HepG2 (cell line): ENCODE data around the gene FOXN3. TPM values are rescaled to one million over a fixed set of nuclear protein-coding genes. Genes with fewer than 3 reads are reported as not detected.

ENCODE experiments used
- ATAC-seq: fragments of 200-7000 bp; cut with Tn5 transposase; 3 replicates; pipeline ENCODE4 v1.9.1; 2020; ENCODE audit warnings: mild to moderate bottlenecking, moderate library complexity
- BruUV-seq: library from RNA; stranded (reverse); fragments of 400-500 nt; replicated peaks from 2 replicates; lab custom pipeline; 2021; lab: Mats Ljungman, UMichigan
- CTCF ChIA-PET: fragments of 300-600 bp; formaldehyde crosslinking; extraction: SDS; loops from one replicate; lab custom pipeline; 2021; ENCODE audit warnings: low total read pairs, inconsistent platforms, low intra/inter-chr PET ratio; lab: Yijun Ruan, JAX
- POLR2A ChIA-PET: fragments of 350-600 bp; sonication (Branson Sonifier 250); formaldehyde crosslinking; loops from one replicate; lab custom pipeline; 2020; ENCODE audit warnings: antibody characterized with exemption, inconsistent platforms; lab: Yijun Ruan, JAX
- DNase-seq: peaks from one replicate; pipeline ENCODE4 v3.0.0-alpha.2; 2015; ENCODE audit warnings: low spot score
- FAIRE-seq: peaks from 3 replicates; lab custom pipeline; 2011; peaks lifted over from hg19 to GRCh38; lab: Jason Lieb, UNC
- H2AFZ ChIP-seq: one replicate; pipeline ENCODE4 v1.6.1; 2011; ENCODE audit warnings: low read length, inconsistent platforms
- H3K27ac ChIP-seq: fragments of 300-600 bp; 3 replicates; pipeline ENCODE4 v1.8.0; 2011; ENCODE audit warnings: mixed run types, mild to moderate bottlenecking, mixed read lengths, low read length, inconsistent platforms; ENCODE audit not compliant: insufficient read depth; ENCODE audit errors: extremely low read length
- H3K27me3 ChIP-seq, 2 experiments: fragments of 200-600 bp in 1 of 2; 2 replicates in 1 of 2; 3 replicates in 1 of 2; pipeline versions ENCODE4 v1.6.0 to v1.8.0; 2011; ENCODE audit warnings: low read length in 2 of 2, mild to moderate bottlenecking in 2 of 2, moderate library complexity in 2 of 2, inconsistent platforms in 1 of 2; ENCODE audit not compliant: insufficient read depth in 2 of 2, control insufficient read depth in 1 of 2
- H3K36me3 ChIP-seq, 2 experiments: fragments of 200-600 bp in 1 of 2; replicated peaks in 1 of 2; 2 replicates in 1 of 2; 3 replicates in 1 of 2; pipeline versions ENCODE4 v1.5.1 to v1.8.0; 2011; ENCODE audit warnings: low read length in 2 of 2, inconsistent platforms in 1 of 2; ENCODE audit not compliant: insufficient read depth in 2 of 2, control insufficient read depth in 1 of 2
- H3K4me1 ChIP-seq: 2 replicates; pipeline ENCODE4 v1.5.1; 2012; ENCODE audit warnings: low read length, inconsistent platforms; ENCODE audit not compliant: insufficient read depth
- H3K4me2 ChIP-seq: 2 replicates; pipeline ENCODE4 v1.6.0; 2011; ENCODE audit warnings: low read depth, low read length, inconsistent platforms
- H3K4me3 ChIP-seq, 3 experiments: fragments of 200-600 bp in 1 of 3; sonication (generic), shearing (Covaris generic) in 1 of 3; replicated peaks in 1 of 3; 2 replicates each; pipeline ENCODE4 v1.5.1; 2011 to 2016; ENCODE audit warnings: low read length in 3 of 3, inconsistent platforms in 2 of 3, low read depth in 2 of 3, mild to moderate bottlenecking in 2 of 3, control low read depth in 1 of 3, mixed read lengths in 1 of 3; ENCODE audit not compliant: insufficient read depth in 1 of 3
- H3K79me2 ChIP-seq: one replicate; pipeline ENCODE4 v1.6.1; 2011; ENCODE audit warnings: low read length, inconsistent platforms; ENCODE audit not compliant: insufficient read depth
- H3K9ac ChIP-seq: 2 replicates; pipeline ENCODE4 v1.6.0; 2011; ENCODE audit warnings: mild to moderate bottlenecking, low read depth, low read length, inconsistent platforms; ENCODE audit not compliant: insufficient read depth
- H3K9me3 ChIP-seq: 2 replicates; pipeline ENCODE4 v1.5.1; 2012; ENCODE audit warnings: mild to moderate bottlenecking, low read length
- H4K20me1 ChIP-seq: 2 replicates; pipeline ENCODE4 v1.6.0; 2011; ENCODE audit warnings: inconsistent platforms, mild to moderate bottlenecking, low read length, moderate library complexity; ENCODE audit not compliant: insufficient read depth
- ARNTL ChIP-seq: sonication (generic); formaldehyde crosslinking; IDR thresholded peaks from 2 replicates; pipeline ENCODE4 v1.4.0; 2020; ENCODE audit warnings: mild to moderate bottlenecking, missing genetic modification reagents
- BORCS8-MEF2B ChIP-seq: sonication (generic); formaldehyde crosslinking; IDR thresholded peaks from 2 replicates; pipeline ENCODE4 v1.8.0; 2022; ENCODE audit warnings: mild to moderate bottlenecking, missing genetic modification reagents
- ETV6 ChIP-seq: sonication (generic); formaldehyde crosslinking; conservative IDR thresholded peaks from 2 replicates; pipeline ENCODE4 v1.4.0; 2020; ENCODE audit warnings: missing genetic modification reagents
- FIP1L1 ChIP-seq: fragments of 200-400 bp; formaldehyde crosslinking; IDR thresholded peaks from 2 replicates; pipeline ENCODE4 v1.6.1; 2018; ENCODE audit warnings: low read depth, mild to moderate bottlenecking, low read length, moderate library complexity, borderline replicate concordance; ENCODE audit not compliant: insufficient read depth
- HNRNPLL ChIP-seq: fragments of 200-400 bp; formaldehyde crosslinking; IDR thresholded peaks from 2 replicates; pipeline ENCODE4 v1.6.1; 2017; ENCODE audit warnings: mild to moderate bottlenecking, low read depth, low read length; ENCODE audit not compliant: poor library complexity, severe bottlenecking
- RELA ChIP-seq: sonication (generic); formaldehyde crosslinking; IDR thresholded peaks from 2 replicates; pipeline ENCODE4 v1.4.0; 2020; ENCODE audit warnings: missing genetic modification reagents
- RFX3 ChIP-seq: IDR thresholded peaks from 2 replicates; pipeline ENCODE4 v1.6.1; 2016; ENCODE audit warnings: missing biosample characterization, missing genetic modification reagents
- ZBTB49 ChIP-seq: sonication (generic); formaldehyde crosslinking; IDR thresholded peaks from 2 replicates; pipeline ENCODE4 v1.4.0; 2020; ENCODE audit warnings: missing genetic modification reagents, borderline replicate concordance
- ZNF326 ChIP-seq: sonication (generic); formaldehyde crosslinking; IDR thresholded peaks from 2 replicates; pipeline ENCODE4 v1.4.0; 2020; ENCODE audit warnings: missing genetic modification reagents, borderline replicate concordance
- ZNF598 ChIP-seq: sonication (generic); formaldehyde crosslinking; IDR thresholded peaks from 2 replicates; pipeline ENCODE4 v1.5.1; 2020; ENCODE audit warnings: mild to moderate bottlenecking, missing genetic modification reagents, borderline replicate concordance
- ZNF607 ChIP-seq: sonication (generic); formaldehyde crosslinking; IDR thresholded peaks from 2 replicates; pipeline ENCODE4 v1.5.1; 2020; ENCODE audit warnings: missing genetic modification reagents, mild to moderate bottlenecking, borderline replicate concordance
- WGBS: methylation state at CpG from one replicate; pipeline ENCODE4 v1.1.6; 2017; ENCODE audit warnings: low lambda C conversion rate; 5-methylcytosine and 5-hydroxymethylcytosine counted together
- in situ Hi-C: cut with HindIII; loops from 2 replicates; pipeline ENCODE4 v1.10.0; 2017; ENCODE audit warnings: low pct_unique_long_range_greater_than_20kb; ENCODE audit not compliant: extremely low pct_ligation_motif_present
- intact Hi-C: fragments of 100-400 bp; cut with micrococcal nuclease; formaldehyde crosslinking; loops from one replicate; pipeline ENCODE4 v1.10.0; 2022; ENCODE audit not compliant: unreplicated experiment
- polyA plus RNA-seq, 8 experiments: library from polyadenylated mRNA; depleted of rRNA in 3 of 8; stranded (reverse) in 7 of 8; unstranded in 1 of 8; fragments of >200 nt; fragmentation: Illumina TruSeq in 4 of 8; extraction: Trizol in 4 of 8; gene quantifications; 2 replicates each; pipeline versions ENCODE4 v1.2.1 to v1.2.3, GENCODE V29; 2011 to 2016; ENCODE audit warnings: low read depth in 4 of 8, missing spikeins in 1 of 8, mixed read lengths in 1 of 8; ENCODE audit not compliant: insufficient read depth in 1 of 8
- total RNA-seq, 5 experiments: library from RNA; depleted of rRNA; stranded (reverse); fragments of >200 nt; fragmentation: Illumina TruSeq; extraction: Trizol; gene quantifications; 2 replicates each; pipeline ENCODE4 v1.2.3, GENCODE V29; 2016; ENCODE audit warnings: low read depth in 1 of 5
- TF ChIP-seq, protein P1 (sequence below): sonication (generic); formaldehyde crosslinking; IDR thresholded peaks from 2 replicates; pipeline ENCODE4 v1.4.0; 2020; ENCODE audit warnings: low read depth, mild to moderate bottlenecking, missing genetic modification reagents

The FOXN3 gene
- total and polyA plus RNA-seq, 2 of the 13 experiments (the other 11 are each of a cell fraction or from before 2014, with no cell fraction given), result 32.4 to 70.2 TPM

DNA sequence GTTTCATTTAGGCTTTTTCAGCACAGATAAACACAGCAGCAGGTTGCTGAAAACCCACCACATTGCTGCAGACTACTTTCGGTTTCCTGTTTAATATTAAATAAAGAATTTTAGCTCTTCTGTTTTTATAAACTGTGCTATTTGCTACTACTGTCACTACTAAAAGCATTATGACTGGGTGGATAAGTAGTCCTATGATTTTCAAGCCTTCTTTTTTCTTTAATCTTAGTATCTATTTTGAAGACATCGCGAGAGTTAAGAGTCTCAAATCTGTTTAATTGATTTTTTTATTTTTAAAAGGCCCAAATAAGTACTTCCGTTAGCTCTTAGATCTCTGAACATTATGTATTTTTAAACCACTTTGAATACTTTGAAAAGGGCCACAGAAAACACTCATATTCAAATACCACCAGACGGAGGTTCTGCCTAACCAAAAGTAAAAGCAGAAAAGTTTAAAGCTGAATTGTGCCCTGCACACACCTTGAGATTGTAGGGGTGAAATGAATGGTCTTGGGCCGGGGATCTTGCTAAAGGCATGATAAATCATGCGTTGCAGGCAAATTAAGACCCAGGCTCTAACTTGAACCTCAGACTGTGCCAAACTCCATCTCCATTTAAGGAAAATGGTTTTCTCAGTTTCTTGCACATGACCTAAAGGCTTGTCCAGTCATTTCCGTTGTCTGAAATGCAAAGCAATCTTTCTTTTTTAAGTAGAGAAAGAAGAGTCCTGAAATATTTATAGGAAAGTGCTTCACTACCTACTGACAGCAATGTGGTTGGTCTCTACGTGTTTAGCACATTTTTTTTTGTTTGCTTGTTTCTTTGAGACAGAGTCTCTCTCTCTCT, 13.6 kb upstream of the FOXN3 start:
- TF ChIP-seq ZNF326 (CRISPR knock-in tag) (no peak), RELA (CRISPR knock-in tag) (no peak), BORCS8-MEF2B (CRISPR knock-in tag) (no peak), HNRNPLL (no peak), ETV6 (no peak), RFX3 (no peak), ARNTL (no peak), ZNF607 (CRISPR knock-in tag) (no peak), ZBTB49 (CRISPR knock-in tag) (no peak), FIP1L1 (no peak), ZNF598 (no peak)
- TF ChIP-seq, protein P1, sequence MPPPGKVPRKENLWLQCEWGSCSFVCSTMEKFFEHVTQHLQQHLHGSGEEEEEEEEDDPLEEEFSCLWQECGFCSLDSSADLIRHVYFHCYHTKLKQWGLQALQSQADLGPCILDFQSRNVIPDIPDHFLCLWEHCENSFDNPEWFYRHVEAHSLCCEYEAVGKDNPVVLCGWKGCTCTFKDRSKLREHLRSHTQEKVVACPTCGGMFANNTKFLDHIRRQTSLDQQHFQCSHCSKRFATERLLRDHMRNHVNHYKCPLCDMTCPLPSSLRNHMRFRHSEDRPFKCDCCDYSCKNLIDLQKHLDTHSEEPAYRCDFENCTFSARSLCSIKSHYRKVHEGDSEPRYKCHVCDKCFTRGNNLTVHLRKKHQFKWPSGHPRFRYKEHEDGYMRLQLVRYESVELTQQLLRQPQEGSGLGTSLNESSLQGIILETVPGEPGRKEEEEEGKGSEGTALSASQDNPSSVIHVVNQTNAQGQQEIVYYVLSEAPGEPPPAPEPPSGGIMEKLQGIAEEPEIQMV, result no peak
- TF ChIP-seq, all 625 proteins: peak for 0
- Histone ChIP-seq H4K20me1 (no peaks in the 10 kb centered on the region), H3K4me3 (no peak overlapping the region), H3K36me3 (no peaks in the 10 kb centered on the region), H3K4me2 (no peak overlapping the region), H2AFZ (no peak overlapping the region), H3K79me2 (no peaks in the 10 kb centered on the region), H3K9ac (no peak overlapping the region), H3K27ac (no peak overlapping the region), H3K4me1 (peaks cover 40% of the 10 kb centered on the region), H3K9me3 (no peaks in the 10 kb centered on the region), H3K27me3 (no peaks in the 10 kb centered on the region)
- intact Hi-C loops (no loop called here), in situ Hi-C loops (no loop called here)
- ATAC-seq, result no peak
- DNase-seq, result no peak
- 93% methylated on average over 9 of the region's 9 CpGs for WGBS
- ChIA-PET POLR2A (no interaction called here), CTCF (no interaction called here)
- no peak for FAIRE-seq
- BruUV-seq, result no TSS peak
